GM12874 (cell line): Measurements from ENCODE around the gene NDUFB10.

ENCODE experiments used
- CTCF ChIP-seq: IDR thresholded peaks from 2 replicates; pipeline ENCODE4 v1.5.1; 2011; ENCODE audit warnings: low read depth, mild to moderate bottlenecking, control low read depth, low read length, moderate library complexity; ENCODE audit not compliant: insufficient read depth

Gene NDUFB10

GRCh38 chr16:2006317-2006716 lies 47.0 kb downstream of the NDUFB10 start:
- TF ChIP-seq CTCF: no peak

- TF ChIP-seq CTCF: no peak
These were observed 47.9 kb downstream of the NDUFB10 start for GRCh38 chr16:2007081-2007836.

- TF ChIP-seq CTCF: no peak
These were observed 48.7 kb downstream of the NDUFB10 start for GRCh38 chr16:2008009-2008526.

- no peak for TF ChIP-seq CTCF
These were observed 49.4 kb downstream of the NDUFB10 start for GRCh38 chr16:2008631-2009163.

GRCh38 chr16:2009164-2009711 lies 49.9 kb downstream of the NDUFB10 start:
- TF ChIP-seq CTCF: no peak

GRCh38 chr16:2009791-2010510 lies 50.6 kb downstream of the NDUFB10 start, which contains the start of gene ZNF598:
Gene ZNF598, minus strand, starts transcription at chr16:2009821.
- no peak; the same call in 1 of the 2 replicates for TF ChIP-seq CTCF
